Liver (tissue), 3 donors: Measurements from ENCODE around the gene BEX1.

Source experiments
- FOXA1 ChIP-seq: IDR thresholded peaks from 2 replicates; pipeline ENCODE4 v1.6.1; 2016; ENCODE audit warnings: antibody characterized with exemption
- JUND ChIP-seq, 2 donors: IDR thresholded peaks; 2 replicates each; pipeline ENCODE4 v1.6.1; 2016; ENCODE audit warnings: antibody characterized with exemption in 2 of 2
- NR2F2 ChIP-seq: IDR thresholded peaks from 2 replicates; pipeline ENCODE4 v1.6.1; 2016; ENCODE audit warnings: antibody characterized with exemption
- TAF1 ChIP-seq: conservative IDR thresholded peaks from 2 replicates; pipeline ENCODE4 v1.6.1; 2016; ENCODE audit warnings: antibody characterized with exemption, mild to moderate bottlenecking
- TF ChIP-seq, protein P1 (sequence below): IDR thresholded peaks from 2 replicates; pipeline ENCODE4 v1.6.1; 2016; ENCODE audit warnings: antibody characterized with exemption
- TF ChIP-seq, protein P2 (sequence below): fragments of 150-350 bp; IDR thresholded peaks from 2 replicates; pipeline ENCODE4 v1.5.1; 2017; ENCODE audit warnings: improper control_type of control experiment, low read depth, low read length; ENCODE audit not compliant: missing input control
- donor health status: healthy.
- donor health status: healthy.

DNA sequence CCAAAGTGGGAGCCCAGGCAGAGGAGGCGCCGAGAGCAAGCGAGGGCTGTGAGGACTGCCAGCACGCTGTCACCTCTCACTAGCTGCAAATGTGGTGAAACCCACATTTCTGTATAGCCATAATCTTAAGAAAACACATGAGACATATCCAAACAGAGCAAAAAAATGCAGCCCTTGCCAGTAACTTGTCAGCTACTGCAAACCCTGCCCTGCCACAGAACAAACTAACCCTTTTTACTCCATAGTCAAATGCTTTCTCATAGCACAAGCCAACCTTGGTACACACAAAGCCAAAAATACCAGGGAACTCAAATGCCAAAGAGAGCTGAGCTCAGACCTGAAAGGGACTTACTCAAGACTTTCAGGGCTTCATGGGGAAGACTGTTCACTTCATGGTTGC is 43.9 kb upstream of the BEX1 start:
- no peak for TF ChIP-seq JUND (IDR thresholded peaks at IDR 0.05)
- TF ChIP-seq FOXA1: no peak
- TF ChIP-seq, protein P1, sequence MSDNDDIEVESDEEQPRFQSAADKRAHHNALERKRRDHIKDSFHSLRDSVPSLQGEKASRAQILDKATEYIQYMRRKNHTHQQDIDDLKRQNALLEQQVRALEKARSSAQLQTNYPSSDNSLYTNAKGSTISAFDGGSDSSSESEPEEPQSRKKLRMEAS: no peak
- TF ChIP-seq TAF1: no peak
- TF ChIP-seq, protein P2, sequence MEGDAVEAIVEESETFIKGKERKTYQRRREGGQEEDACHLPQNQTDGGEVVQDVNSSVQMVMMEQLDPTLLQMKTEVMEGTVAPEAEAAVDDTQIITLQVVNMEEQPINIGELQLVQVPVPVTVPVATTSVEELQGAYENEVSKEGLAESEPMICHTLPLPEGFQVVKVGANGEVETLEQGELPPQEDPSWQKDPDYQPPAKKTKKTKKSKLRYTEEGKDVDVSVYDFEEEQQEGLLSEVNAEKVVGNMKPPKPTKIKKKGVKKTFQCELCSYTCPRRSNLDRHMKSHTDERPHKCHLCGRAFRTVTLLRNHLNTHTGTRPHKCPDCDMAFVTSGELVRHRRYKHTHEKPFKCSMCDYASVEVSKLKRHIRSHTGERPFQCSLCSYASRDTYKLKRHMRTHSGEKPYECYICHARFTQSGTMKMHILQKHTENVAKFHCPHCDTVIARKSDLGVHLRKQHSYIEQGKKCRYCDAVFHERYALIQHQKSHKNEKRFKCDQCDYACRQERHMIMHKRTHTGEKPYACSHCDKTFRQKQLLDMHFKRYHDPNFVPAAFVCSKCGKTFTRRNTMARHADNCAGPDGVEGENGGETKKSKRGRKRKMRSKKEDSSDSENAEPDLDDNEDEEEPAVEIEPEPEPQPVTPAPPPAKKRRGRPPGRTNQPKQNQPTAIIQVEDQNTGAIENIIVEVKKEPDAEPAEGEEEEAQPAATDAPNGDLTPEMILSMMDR: no peak
- TF ChIP-seq NR2F2: no peak
